ENCODE results near the gene ADCY1. TPM values are rescaled to one million over a fixed set of nuclear protein-coding genes. Genes with fewer than 3 reads are reported as not detected.

ADCY1 gene
- total RNA-seq, 2 experiments from 2014 or later, result 0.21 to 0.29 TPM

GRCh38 chr7:45662540-45663166, 88.5 kb downstream of the ADCY1 start:
- ChIA-PET POLR2A (no interaction called here), CTCF (interaction anchor here (1.0 to 1.7 kb wide), 8 partner anchors 8 to 206 kb away, joined by 3 to 10 read pairs (median 3); no protein-coding TSS in a partner anchor)
- H3K4me1 Mint-ChIP-seq (ENCODE audit: low read depth), result no peaks in the 10 kb centered on the region
- no peak overlapping the region for H3K27ac Mint-ChIP-seq
- DNase-seq (peak; percentile 9), ATAC-seq (no peak)
- no peaks in the 10 kb centered on the region for H3K27me3 Mint-ChIP-seq (ENCODE audit: low read depth)
- H3K4me3 Mint-ChIP-seq, result no peak overlapping the region
- H3K9me3 Mint-ChIP-seq (ENCODE audit: insufficient read depth), result no peaks in the 10 kb centered on the region
- H3K36me3 Mint-ChIP-seq (ENCODE audit: low read depth), result no peaks in the 10 kb centered on the region

GRCh38 chr7:45663167-45663921, 89.2 kb downstream of the ADCY1 start:
- DNase-seq, result peak; percentile 45
- ChIA-PET CTCF (interaction anchor here (0.8 to 1.7 kb wide), 9 partner anchors 8 to 206 kb away, joined by 3 to 10 read pairs (median 3); no protein-coding TSS in a partner anchor), POLR2A (no interaction called here)
- Mint-ChIP-seq H3K27ac (no peak overlapping the region), H3K4me1 (ENCODE audit: low read depth) (no peaks in the 10 kb centered on the region), H3K27me3 (ENCODE audit: low read depth) (no peaks in the 10 kb centered on the region), H3K9me3 (ENCODE audit: insufficient read depth) (no peaks in the 10 kb centered on the region), H3K36me3 (ENCODE audit: low read depth) (no peaks in the 10 kb centered on the region), H3K4me3 (no peak overlapping the region)
- peak; percentile 57 for ATAC-seq

- Mint-ChIP-seq H3K4me1 (ENCODE audit: low read depth) (no peaks in the 10 kb centered on the region), H3K9me3 (ENCODE audit: insufficient read depth) (no peaks in the 10 kb centered on the region), H3K27ac (no peak overlapping the region), H3K4me3 (no peak overlapping the region), H3K27me3 (ENCODE audit: low read depth) (peaks cover 4% of the 10 kb centered on the region), H3K36me3 (ENCODE audit: low read depth) (no peaks in the 10 kb centered on the region)
- POLR2A ChIA-PET, result no interaction called here
- DNase-seq, result peak; percentile 7
- CTCF ChIA-PET, result interaction anchor here (0.8 to 1.7 kb wide), 9 partner anchors 8 to 205 kb away, joined by 3 to 10 read pairs (median 3); no protein-coding TSS in a partner anchor
- ATAC-seq, result no peak
These were observed 89.9 kb downstream of the ADCY1 start for GRCh38 chr7:45663965-45664633.

DNA sequence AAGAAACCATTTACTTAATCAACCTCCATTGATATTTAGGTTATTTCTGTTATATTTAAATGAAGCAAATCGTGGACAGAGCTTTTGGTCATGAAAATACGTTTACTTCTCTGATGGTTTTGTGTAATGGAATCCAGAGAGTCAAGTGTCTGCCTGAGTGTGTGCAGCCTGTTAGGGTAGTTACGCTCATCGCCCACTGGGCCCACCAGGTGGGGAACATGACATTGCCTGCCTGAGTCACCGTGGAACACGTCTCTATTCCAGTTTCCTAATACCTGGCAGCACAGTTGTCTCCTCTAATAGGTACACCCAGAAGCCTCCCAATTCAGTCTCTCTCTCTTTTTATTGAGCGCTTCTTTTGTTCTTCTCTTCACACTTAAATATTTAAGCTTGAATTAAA, 91.0 kb downstream of the ADCY1 start:
- H3K27me3 Mint-ChIP-seq (ENCODE audit: low read depth), result peaks cover 4% of the 10 kb centered on the region
- ATAC-seq (no peak), DNase-seq (no peak)
- H3K4me1 Mint-ChIP-seq (ENCODE audit: low read depth), result no peaks in the 10 kb centered on the region
- H3K4me3 Mint-ChIP-seq, result no peak overlapping the region
- POLR2A ChIA-PET, result no interaction called here
- CTCF ChIA-PET, result no interaction called here
- no peaks in the 10 kb centered on the region for H3K36me3 Mint-ChIP-seq (ENCODE audit: low read depth)
- H3K27ac Mint-ChIP-seq, result no peak overlapping the region
- no peaks in the 10 kb centered on the region for H3K9me3 Mint-ChIP-seq (ENCODE audit: insufficient read depth)

GRCh38 chr7:45670227-45670626, 96.1 kb downstream of the ADCY1 start:
- Mint-ChIP-seq H3K27me3 (ENCODE audit: low read depth) (peaks cover 16% of the 10 kb centered on the region), H3K9me3 (ENCODE audit: insufficient read depth) (no peaks in the 10 kb centered on the region), H3K36me3 (ENCODE audit: low read depth) (no peaks in the 10 kb centered on the region), H3K4me1 (ENCODE audit: low read depth) (no peaks in the 10 kb centered on the region), H3K27ac (no peak overlapping the region), H3K4me3 (no peak overlapping the region)
- ChIA-PET POLR2A (no interaction called here), CTCF (no interaction called here)
- DNase-seq (no peak), ATAC-seq (no peak)

GRCh38 chr7:45670717-45671116, 96.5 kb downstream of the ADCY1 start:
- no peaks in the 10 kb centered on the region for H3K36me3 Mint-ChIP-seq (ENCODE audit: low read depth)
- no peak overlapping the region for H3K4me3 Mint-ChIP-seq
- no peak overlapping the region for H3K27ac Mint-ChIP-seq
- CTCF ChIA-PET, result no interaction called here
- H3K27me3 Mint-ChIP-seq (ENCODE audit: low read depth), result peaks cover 16% of the 10 kb centered on the region
- ATAC-seq (no peak), DNase-seq (no peak)
- POLR2A ChIA-PET, result no interaction called here
- H3K9me3 Mint-ChIP-seq (ENCODE audit: insufficient read depth), result no peaks in the 10 kb centered on the region
- H3K4me1 Mint-ChIP-seq (ENCODE audit: low read depth), result no peaks in the 10 kb centered on the region

DNA sequence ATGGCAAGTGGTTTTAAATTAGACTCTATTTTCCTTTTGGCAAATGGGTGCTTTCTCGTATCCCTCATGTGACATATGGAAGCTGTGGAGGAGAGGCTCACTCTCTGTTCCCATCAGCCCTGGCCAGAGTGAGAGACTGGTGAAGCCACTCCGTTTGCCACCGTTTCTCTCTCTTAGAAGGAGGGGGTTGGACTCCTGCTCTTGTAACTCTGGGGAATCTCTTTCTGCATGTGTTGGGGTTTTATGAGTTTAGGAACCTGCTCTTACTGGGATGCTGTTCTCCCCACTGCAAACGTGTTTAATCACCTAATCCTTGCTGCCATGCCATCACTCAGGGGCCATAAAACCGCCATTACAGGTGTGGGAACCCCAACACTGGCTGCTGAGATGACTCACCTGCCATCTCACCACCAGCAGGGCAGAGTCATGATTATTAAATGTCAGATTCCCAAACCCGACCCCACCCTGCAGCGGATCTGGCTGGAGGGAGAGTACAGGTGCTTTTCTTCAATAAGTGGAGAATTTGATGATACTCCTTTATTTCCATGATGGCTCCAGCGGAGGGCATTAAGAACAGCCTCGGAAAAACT, 103.2 kb downstream of the ADCY1 start:
- H3K4me3 Mint-ChIP-seq, result no peak overlapping the region
- no peaks in the 10 kb centered on the region for H3K4me1 Mint-ChIP-seq (ENCODE audit: low read depth)
- DNase-seq (peak; percentile 13), ATAC-seq (no peak)
- POLR2A ChIA-PET, result no interaction called here
- peaks cover 15% of the 10 kb centered on the region for H3K27me3 Mint-ChIP-seq (ENCODE audit: low read depth)
- H3K36me3 Mint-ChIP-seq (ENCODE audit: low read depth), result no peaks in the 10 kb centered on the region
- CTCF ChIA-PET, result no interaction called here
- H3K27ac Mint-ChIP-seq, result no peak overlapping the region
- no peaks in the 10 kb centered on the region for H3K9me3 Mint-ChIP-seq (ENCODE audit: insufficient read depth)

DNA sequence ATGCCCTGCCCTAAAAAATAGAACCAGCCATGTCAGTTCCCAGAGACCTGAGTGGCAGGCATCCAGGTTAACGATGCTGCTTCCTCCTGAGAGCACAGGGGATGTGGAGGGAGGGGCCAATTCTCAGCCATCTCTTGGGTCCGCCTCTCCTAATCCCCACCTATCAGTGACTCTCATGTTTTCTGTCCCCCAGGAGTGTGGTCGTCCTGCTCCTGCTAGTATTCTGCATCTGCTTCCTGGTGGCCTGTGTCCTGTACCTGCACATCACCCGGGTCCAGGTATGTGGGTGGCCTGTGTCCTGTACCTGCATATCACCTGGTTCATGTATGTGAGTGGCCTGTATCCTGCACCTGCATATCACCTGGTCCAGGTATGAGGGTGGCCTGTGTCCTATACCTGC, 105.3 kb downstream of the ADCY1 start:
- H3K27me3 Mint-ChIP-seq (ENCODE audit: low read depth), result peaks cover 7% of the 10 kb centered on the region
- DNase-seq, result no peak
- H3K9me3 Mint-ChIP-seq (ENCODE audit: insufficient read depth), result no peaks in the 10 kb centered on the region
- H3K4me1 Mint-ChIP-seq (ENCODE audit: low read depth), result no peaks in the 10 kb centered on the region
- CTCF ChIA-PET, result no interaction called here
- H3K27ac Mint-ChIP-seq, result no peak overlapping the region
- H3K36me3 Mint-ChIP-seq (ENCODE audit: low read depth), result no peaks in the 10 kb centered on the region
- POLR2A ChIA-PET, result no interaction called here
- no peak for ATAC-seq
- no peak overlapping the region for H3K4me3 Mint-ChIP-seq

DNA sequence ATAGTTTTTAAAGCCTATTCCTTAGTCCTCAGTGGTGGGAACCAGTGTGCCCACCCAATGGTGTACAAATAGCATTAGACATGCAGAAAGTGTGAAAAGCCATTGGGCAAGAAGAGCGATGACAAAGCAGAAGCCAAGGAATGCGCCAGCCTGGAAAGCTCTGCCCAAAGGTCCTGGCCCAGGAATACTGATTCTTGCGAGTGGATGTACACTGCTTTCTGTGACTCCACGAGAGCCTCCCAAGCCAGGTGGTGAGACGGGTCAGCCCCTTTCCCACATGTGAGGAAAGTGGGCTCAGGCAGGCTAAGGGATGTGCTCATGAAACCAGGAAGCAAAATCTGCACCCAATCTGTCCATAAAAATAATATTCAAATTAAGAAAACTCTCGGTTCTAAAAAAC, 106.6 kb downstream of the ADCY1 start:
- DNase-seq, result no peak
- Mint-ChIP-seq H3K4me1 (ENCODE audit: low read depth) (no peaks in the 10 kb centered on the region), H3K36me3 (ENCODE audit: low read depth) (no peaks in the 10 kb centered on the region), H3K9me3 (ENCODE audit: insufficient read depth) (no peaks in the 10 kb centered on the region), H3K4me3 (no peak overlapping the region), H3K27ac (no peak overlapping the region), H3K27me3 (ENCODE audit: low read depth) (peaks cover 5% of the 10 kb centered on the region)
- ATAC-seq, result no peak
- ChIA-PET CTCF (no interaction called here), POLR2A (no interaction called here)

DNA sequence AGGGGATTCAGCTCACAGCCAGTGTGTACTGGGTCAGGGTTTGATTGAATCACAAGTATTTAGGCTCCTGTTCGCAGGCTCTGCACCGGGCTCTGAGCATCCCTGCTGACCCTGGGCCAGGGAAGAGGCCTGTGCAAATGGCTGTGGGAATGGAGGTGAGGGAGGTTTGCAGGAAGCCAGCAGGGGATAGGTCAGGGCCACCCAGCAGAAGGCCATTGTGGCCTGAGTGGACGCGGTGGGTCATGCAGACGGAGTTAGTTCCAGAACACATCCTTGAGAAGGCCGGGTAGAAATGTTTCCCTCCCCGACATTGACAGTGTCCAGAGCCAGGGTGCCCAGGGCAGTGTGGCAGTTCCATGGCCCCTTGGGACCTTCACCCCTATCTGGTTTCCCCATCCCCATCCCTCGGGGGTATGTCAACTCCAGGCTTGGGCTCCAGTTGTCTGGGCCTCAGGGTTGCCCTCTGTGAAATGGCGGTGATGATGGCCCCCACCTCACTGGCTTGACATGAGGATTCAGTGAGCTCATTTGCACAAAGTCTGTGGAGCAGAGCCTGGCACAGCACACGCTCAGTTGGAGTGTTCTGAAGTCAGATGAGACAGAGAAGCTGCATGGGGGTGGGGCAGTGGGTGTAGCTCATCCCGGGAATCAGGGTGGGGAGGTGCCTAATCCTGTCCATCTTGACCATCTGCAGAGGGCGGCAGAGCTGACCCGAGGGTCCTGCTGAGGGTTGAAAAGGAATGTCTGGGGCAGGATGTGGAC, 107.6 kb downstream of the ADCY1 start:
- ChIA-PET POLR2A (interaction anchor here (0.6 kb wide), 1 partner anchor 1555 kb away, joined by 3 read pairs; no protein-coding TSS in a partner anchor), CTCF (interaction anchor here (1.0 kb wide), 1 partner anchor 18 kb away, joined by 4 read pairs; no protein-coding TSS in a partner anchor)
- ATAC-seq (no peak), DNase-seq (peak; percentile 13)
- Mint-ChIP-seq H3K27ac (no peak overlapping the region), H3K9me3 (ENCODE audit: insufficient read depth) (no peaks in the 10 kb centered on the region), H3K4me1 (ENCODE audit: low read depth) (no peaks in the 10 kb centered on the region), H3K27me3 (ENCODE audit: low read depth) (no peaks in the 10 kb centered on the region), H3K4me3 (no peak overlapping the region), H3K36me3 (ENCODE audit: low read depth) (no peaks in the 10 kb centered on the region)

- Mint-ChIP-seq H3K4me1 (ENCODE audit: low read depth) (no peaks in the 10 kb centered on the region), H3K9me3 (ENCODE audit: insufficient read depth) (no peaks in the 10 kb centered on the region), H3K27ac (no peak overlapping the region), H3K4me3 (no peak overlapping the region), H3K27me3 (ENCODE audit: low read depth) (no peaks in the 10 kb centered on the region), H3K36me3 (ENCODE audit: low read depth) (no peaks in the 10 kb centered on the region)
- ChIA-PET POLR2A (interaction anchor here (0.6 kb wide), 1 partner anchor 1555 kb away, joined by 3 read pairs; no protein-coding TSS in a partner anchor), CTCF (interaction anchor here (1.0 kb wide), 1 partner anchor 19 kb away, joined by 4 read pairs; no protein-coding TSS in a partner anchor)
- no peak for ATAC-seq
- peak; percentile 12 for DNase-seq
These were observed 108.2 kb downstream of the ADCY1 start for GRCh38 chr7:45682358-45682735.
